SW 1271 (cell line): ENCODE data around the gene CACNA1B.
"Not testable (repeated sequence)": the region's sequence is repeated elsewhere in the genome, so short reads cannot be mapped to it uniquely, and the experiment has no call there.

Experiments
- DNase-seq, 2 experiments: peaks; one replicate each; lab custom pipeline; 2025; lab: John Stamatoyannopoulos, UW

The CACNA1B gene

DNA sequence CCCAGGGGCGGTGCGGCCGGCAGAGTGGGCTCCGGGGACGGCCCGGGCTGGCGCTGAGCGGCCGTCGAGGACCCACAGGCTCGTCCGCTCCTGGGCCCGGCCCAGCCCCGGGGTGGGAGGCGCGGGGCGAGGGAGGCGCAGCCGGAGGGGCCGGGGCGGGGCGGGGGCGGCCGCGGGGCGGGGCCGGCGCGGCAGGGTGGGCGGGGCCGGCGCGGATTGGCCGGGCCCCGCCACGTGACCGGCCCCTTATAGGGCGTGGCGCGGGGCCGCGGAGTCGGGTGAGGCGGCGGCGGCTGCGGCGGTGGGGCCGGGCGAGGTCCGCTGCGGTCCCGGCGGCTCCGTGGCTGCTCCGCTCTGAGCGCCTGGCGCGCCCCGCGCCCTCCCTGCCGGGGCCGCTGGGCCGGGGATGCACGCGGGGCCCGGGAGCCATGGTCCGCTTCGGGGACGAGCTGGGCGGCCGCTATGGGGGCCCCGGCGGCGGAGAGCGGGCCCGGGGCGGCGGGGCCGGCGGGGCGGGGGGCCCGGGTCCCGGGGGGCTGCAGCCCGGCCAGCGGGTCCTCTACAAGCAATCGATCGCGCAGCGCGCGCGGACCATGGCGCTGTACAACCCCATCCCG is at the start of gene CACNA1B:
TSS of gene CACNA1B (plus strand) at position 277 of the 617 bp plus-strand sequence. CDS start at position 429, 152 bp downstream.
- not testable (repeated sequence) for DNase-seq

DNA sequence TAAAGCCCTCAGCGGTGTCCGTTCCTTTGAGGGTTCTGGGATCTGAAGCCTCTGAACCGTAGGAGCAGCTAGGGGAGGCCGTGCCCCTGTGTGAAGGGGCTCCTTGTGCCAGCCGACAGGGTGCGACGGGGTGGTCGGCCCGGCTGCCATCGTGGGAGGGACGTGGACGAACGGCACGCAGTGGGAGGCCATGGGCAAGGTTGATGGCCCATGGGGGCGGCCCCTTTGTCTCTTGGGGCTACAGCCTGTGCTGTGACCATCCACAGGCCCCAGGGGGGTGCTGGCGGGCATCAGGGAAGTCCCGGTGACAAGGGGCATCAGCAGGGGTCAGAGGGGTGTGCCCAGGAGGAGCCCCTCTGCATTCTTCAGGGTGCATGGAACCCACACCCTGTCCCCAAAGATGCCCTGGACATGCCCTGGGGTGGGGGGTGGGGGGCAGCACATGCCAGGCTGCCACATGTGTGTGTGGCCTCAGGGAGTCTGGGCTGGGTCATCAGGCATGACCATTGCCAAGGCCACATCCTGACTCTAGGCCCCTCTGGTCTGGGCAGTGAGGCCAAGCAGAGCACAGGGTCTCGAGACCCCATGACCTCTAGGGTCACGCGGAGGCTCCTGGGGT is 49.6 kb upstream of the CACNA1B start:
- no peak for DNase-seq

- DNase-seq = no peak
These were observed 48.9 kb upstream of the CACNA1B start for GRCh38 chr9:137828527-137829259.

- DNase-seq = no peak
These were observed 48.2 kb upstream of the CACNA1B start for GRCh38 chr9:137829260-137829996.

- DNase-seq = no peak
These were observed 45.3 kb upstream of the CACNA1B start for GRCh38 chr9:137832191-137832700.

GRCh38 chr9:137832830-137833590 is 44.6 kb upstream of the CACNA1B start:
- DNase-seq = no peak

- DNase-seq = no peak
These were observed 43.6 kb upstream of the CACNA1B start for GRCh38 chr9:137833721-137834613.

DNA sequence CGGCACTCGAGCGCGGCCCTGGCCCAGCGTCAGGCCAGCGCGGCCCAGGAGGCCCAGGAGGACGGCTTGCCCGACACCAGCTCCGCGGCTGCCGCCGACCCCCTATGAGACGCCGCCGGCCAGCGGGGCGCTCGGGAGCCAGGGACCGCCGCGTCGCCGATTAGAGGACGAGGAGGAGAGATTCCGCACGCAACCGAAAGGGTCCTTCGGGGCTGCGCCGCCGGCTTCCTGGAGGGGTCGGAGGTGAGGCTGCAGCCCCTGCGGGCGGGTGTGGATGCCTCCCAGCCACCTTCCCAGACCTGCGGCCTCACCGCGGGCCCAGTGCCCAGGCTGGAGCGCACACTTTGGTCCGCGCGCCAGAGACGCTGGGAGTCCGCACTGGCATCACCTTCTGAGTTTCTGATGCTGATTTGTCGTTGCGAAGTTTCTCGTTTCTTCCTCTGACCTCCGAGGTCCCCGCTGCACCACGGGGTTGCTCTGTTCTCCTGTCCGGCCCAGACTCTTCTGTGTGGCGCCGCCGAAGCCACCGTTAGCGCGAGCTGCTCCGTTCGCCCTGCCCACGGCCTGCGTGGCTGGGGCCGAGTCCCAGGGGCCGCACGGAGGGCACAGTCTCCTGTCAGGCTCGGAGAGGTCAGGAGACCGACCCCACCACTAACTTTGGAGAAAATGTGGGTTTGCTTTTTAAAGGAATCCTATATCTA is 42.6 kb upstream of the CACNA1B start:
- DNase-seq = no peak

GRCh38 chr9:137836151-137836830 is 41.3 kb upstream of the CACNA1B start:
- DNase-seq = no peak

DNA sequence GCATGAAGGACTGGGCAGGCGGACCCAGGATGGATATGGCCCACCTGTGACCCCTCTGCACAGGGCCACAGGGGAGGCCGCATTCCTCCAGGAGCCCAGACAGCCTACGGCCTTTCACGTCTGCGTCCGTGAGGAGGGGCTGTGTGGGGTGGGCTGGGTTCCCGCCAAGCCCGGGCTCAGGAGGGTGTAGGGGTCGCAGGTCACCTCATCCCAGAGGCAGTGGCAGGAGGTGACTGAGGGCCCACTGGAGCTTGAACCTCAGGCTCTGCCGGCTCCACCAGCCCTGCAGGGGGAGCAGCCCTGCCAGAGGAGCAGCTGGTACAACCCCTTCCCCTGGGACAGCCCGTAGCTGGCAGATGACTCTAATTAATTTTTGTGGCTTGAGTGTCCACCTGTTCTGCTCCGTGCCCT is 40.7 kb upstream of the CACNA1B start:
- no peak for DNase-seq

DNA sequence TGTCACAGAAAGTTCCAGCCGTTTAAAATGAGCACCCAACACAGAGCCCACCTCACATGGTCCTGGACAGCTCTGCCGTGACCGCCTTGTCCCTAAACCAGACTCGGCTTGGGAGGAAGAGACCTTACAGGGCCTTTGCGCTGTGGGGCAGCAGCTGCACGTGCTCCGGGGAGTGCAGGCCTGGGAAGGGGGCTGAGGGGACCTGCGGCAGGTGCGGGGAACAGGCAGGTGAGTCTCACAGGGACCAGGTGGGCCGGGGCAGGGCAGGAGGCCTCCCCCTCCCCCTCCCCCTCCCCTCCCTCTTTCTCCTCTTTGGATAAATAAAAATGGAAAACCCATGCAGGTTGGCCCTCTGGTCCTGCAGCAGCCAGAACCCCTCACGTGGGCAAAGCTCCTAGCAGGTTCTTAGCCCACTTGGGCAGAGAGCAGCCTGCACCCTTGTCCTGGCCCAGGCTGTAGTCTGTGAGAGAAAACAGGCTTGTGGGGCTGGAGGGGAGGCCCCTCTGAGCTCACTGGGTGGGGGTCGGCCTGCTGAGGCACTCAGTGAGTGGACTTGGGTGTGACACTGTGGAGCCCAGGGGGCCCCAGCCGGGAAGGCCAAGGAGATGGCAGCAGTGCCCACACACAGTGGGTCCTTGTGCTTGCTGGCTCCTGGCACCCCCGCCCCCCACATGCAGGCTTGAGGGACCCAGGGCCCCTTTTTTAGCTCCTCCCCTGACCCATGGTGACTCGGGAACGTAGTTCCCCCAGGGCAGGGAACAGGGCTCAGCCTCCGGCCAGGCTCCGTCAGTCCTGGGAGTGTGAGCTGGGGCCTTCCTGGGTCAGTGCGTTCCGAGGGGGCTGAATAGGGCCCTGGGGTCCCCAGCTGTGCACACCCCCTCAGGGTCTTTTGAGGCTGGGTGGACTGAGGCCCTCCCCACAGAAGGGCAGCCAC is 40.0 kb upstream of the CACNA1B start:
- no peak for DNase-seq

- DNase-seq = no peak
These were observed 39.0 kb upstream of the CACNA1B start for GRCh38 chr9:137838576-137838975.

GRCh38 chr9:137843355-137843754 is 34.2 kb upstream of the CACNA1B start:
- no peak for DNase-seq

DNA sequence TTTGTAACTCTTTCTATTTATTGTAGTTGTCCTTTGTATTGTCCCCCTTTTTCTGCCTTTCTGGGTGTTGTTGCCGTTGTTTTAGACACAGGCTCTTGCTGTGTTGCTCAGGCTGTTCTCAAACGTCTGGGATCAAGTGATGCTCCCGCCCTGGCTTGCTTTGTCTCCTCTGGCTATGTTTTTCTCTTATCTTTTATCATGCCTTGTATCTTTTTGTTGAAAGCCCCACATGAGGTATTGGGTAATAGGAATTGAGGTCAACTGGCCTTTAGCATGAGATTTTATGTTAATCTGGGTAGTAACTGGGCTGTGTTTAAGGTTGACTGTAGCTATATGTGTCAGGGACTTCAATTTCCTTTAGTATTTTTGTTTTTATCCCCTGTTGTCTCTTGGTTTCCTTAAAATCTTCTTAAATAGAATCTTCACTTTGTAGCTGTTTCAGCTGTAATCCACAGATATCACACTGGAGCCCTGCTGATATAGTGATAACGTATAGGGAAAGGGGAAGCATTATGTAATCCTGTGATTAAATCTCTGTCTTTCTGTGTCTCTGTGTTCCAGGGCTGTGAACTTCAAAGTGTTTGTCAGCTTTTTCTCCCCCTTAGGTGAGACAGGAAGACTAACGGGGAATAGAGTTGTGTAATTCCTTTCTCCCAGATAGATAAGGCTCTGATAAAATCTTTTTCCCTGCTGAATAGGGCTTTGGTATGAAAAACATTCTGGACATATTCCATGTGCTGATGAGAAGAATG is 25.9 kb upstream of the CACNA1B start:
- no peak for DNase-seq

DNA sequence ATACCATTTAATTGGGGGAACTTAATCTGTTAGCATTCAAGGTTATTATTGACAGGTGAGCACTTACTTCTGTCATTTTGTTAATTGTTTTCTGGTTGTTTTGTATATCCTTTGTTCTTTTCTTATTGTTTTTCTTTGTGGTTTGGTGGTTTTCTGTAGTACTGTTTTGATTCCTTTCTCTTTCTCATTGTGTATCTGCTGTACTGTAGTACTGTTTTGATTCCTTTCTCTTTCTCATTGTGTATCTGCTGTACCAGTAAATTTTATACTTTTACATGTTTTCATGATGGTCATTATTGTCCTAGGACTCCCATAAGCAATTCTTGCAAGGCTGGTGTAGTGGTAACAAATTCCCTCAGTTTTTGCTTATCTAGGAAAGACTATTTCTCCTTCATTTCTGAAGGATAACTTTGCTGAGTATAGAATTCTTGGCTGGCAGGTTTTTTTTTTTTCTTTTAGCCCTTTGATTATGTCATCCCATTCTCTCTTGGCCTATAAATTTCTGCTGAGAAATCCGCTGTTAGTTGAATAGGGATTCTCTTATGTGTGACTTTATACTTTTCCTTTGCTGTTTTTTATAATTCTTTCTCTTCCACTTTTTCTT is 24.1 kb upstream of the CACNA1B start:
- DNase-seq = no peak

DNA sequence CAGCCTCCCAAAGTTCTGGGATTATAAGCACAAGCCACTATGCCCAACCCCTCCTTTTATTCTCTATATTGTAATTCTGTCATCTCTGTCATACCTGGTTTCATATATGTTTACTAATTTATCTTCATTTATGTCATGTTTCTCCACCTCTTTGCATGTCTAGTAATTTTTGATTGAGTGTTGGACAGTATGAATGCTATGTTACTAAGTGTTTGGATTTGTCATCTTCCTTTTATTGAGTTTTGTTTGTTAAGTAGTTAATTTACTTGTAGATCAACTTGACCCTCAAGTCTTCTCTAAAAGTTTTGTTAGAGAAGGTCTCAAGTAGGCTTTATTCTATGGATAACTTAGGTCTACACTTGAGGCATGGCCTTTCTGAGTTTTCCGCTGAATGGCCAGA is 17.2 kb upstream of the CACNA1B start:
- DNase-seq = no peak

DNA sequence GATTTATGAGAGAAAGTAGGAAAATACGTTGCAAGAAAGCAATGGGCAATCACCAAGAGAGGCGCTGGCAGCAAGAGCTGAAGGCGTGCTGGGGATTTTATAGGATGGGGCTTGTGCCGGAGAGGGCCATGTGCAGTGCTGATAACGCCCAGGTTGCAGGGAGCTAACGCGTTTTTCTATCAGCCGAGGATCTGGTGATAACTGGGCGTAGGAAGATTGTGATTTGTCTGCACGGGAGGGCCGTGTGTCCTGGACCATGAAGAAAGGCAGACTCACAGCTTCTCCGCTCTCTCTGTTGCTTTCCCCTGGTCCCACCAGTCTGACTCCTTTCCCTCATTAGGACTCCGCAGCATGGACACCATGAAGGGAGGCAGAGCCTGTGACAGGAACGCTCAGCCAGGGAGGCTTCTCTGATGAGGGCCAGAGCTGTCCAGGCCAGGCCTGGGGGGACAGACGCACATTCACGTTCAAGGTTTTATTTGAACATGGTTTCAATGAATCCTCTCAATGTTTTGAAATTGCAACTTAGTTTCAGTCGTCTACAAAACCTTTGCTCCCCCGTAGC is 11.9 kb upstream of the CACNA1B start:
- no peak for DNase-seq
